Fibroblast of gingiva (primary cell): ENCODE results near the gene MIP.
"Not testable (repeated sequence)": the region's sequence is repeated elsewhere in the genome, so short reads cannot be mapped to it uniquely, and the experiment has no call there.

Experiments
- DNase-seq: peaks from one replicate; pipeline ENCODE4 v3.0.0-alpha.2; 2011; ENCODE audit warnings: low read depth

MIP gene

GRCh38 chr12:56410768-56411167, 43.7 kb downstream of the MIP start:
- DNase-seq: no peak

GRCh38 chr12:56408799-56409417, 45.5 kb downstream of the MIP start:
- no peak for DNase-seq

- not testable (repeated sequence) for DNase-seq
Observed at GRCh38 chr12:56404227-56404626, 50.2 kb downstream of the MIP start.

- DNase-seq: not testable (repeated sequence)
Observed at GRCh38 chr12:56401612-56402011, 52.8 kb downstream of the MIP start.

GRCh38 chr12:56401125-56401524, 53.3 kb downstream of the MIP start:
- DNase-seq: not testable (repeated sequence)
